Ovary (tissue), 3 donors: ENCODE data around the gene TMEM54.

Experiments used
- CTCF ChIP-seq, 3 donors: fragments of 450-650 bp in 2 of 3; fragments of 200-600 bp in 1 of 3; IDR thresholded peaks; one replicate each; pipeline versions ENCODE4 v1.5.1 to v1.8.0; 2016 to 2022; ENCODE audit warnings: antibody characterized with exemption in 3 of 3, mild to moderate bottlenecking in 1 of 3
- EP300 ChIP-seq: sonication (generic); formaldehyde crosslinking; IDR thresholded peaks from one replicate; pipeline ENCODE4 v1.6.1; 2017; ENCODE audit warnings: antibody characterized with exemption
- donor health status: DM: no; HTN: no; CAD: no.

- TF ChIP-seq CTCF (IDR thresholded peaks at IDR 0.05), result no peak
- TF ChIP-seq EP300, result no peak
Measured at GRCh38 chr1:32947669-32948389, 46.6 kb upstream of the TMEM54 start.
